SK-N-SH (cell line): ENCODE data around the gene EEF2. TPM values are rescaled to one million over a fixed set of nuclear protein-coding genes. Genes with fewer than 3 reads are reported as not detected.

Experiments used
- CTCF ChIA-PET: fragments of 300-600, 350-600 bp; formaldehyde crosslinking; extraction: SDS; loops from one replicate; lab custom pipeline; 2021; lab: Yijun Ruan, JAX
- POLR2A ChIA-PET: fragments of 350-600 bp; sonication (Branson Sonifier 250); formaldehyde crosslinking; extraction: SDS; loops from one replicate; lab custom pipeline; 2020; ENCODE audit warnings: antibody characterized with exemption, inconsistent platforms; lab: Yijun Ruan, JAX
- DNase-seq: peaks from one replicate; pipeline ENCODE4 v3.0.0; 2012
- H2AFZ ChIP-seq: fragments of 200-600 bp; sonication (generic); 2 replicates; pipeline ENCODE4 v1.8.1; 2016; ENCODE audit warnings: antibody characterized with exemption, mild to moderate bottlenecking, low read depth
- H3F3A ChIP-seq: fragments of 200-600 bp; sonication (generic); replicated peaks from 2 replicates; pipeline ENCODE3; 2016; ENCODE audit warnings: antibody characterized with exemption, mild to moderate bottlenecking; ENCODE audit not compliant: insufficient read depth
- H3K27ac ChIP-seq, 2 experiments: fragments of 200-500 bp in 1 of 2; fragments of 200-600 bp in 1 of 2; sonication (Bioruptor generic) in 1 of 2; sonication (generic), shearing (Covaris generic) in 1 of 2; 2 replicates each; pipeline versions ENCODE4 v1.5.1 to v1.6.1; 2014 to 2016; ENCODE audit warnings: low read depth in 2 of 2, inconsistent platforms in 1 of 2, low read length in 1 of 2, mild to moderate bottlenecking in 1 of 2, mixed read lengths in 1 of 2
- H3K27me3 ChIP-seq: fragments of 200-600 bp; sonication (generic), shearing (Covaris generic); 2 replicates; pipeline ENCODE4 v1.6.1; 2016; ENCODE audit warnings: mixed run types; ENCODE audit not compliant: insufficient read depth
- H3K36me3 ChIP-seq, 2 experiments: fragments of 200-500 bp in 1 of 2; fragments of 200-600 bp in 1 of 2; sonication (Bioruptor generic) in 1 of 2; sonication (generic) in 1 of 2; replicated peaks in 1 of 2; 2 replicates each; pipeline versions ENCODE3 to v1.5.1; 2014 to 2016; ENCODE audit warnings: low read length in 1 of 2, mild to moderate bottlenecking in 1 of 2; ENCODE audit not compliant: insufficient read depth in 2 of 2, control insufficient read depth in 1 of 2
- H3K4me1 ChIP-seq, 2 experiments: fragments of 200-500 bp in 1 of 2; fragments of 200-600 bp in 1 of 2; sonication (Bioruptor generic) in 1 of 2; sonication (generic), shearing (Covaris generic) in 1 of 2; 2 replicates each; pipeline versions ENCODE4 v1.5.1 to v1.6.1; 2014 to 2016; ENCODE audit warnings: low read depth in 1 of 2, low read length in 1 of 2, mixed run types in 1 of 2; ENCODE audit not compliant: insufficient read depth in 2 of 2, control insufficient read depth in 1 of 2
- H3K4me2 ChIP-seq: fragments of 200-600 bp; sonication (generic), shearing (Covaris generic); 2 replicates; pipeline ENCODE4 v1.6.1; 2017; ENCODE audit warnings: mixed run types
- H3K4me3 ChIP-seq, 2 experiments: fragments of 200-500 bp in 1 of 2; fragments of 200-600 bp in 1 of 2; sonication (Bioruptor generic) in 1 of 2; sonication (generic), shearing (Covaris generic) in 1 of 2; 2 replicates each; pipeline versions ENCODE4 v1.5.1 to v1.8.1; 2014 to 2016; ENCODE audit warnings: low read depth in 2 of 2, inconsistent platforms in 1 of 2, low read length in 1 of 2, mild to moderate bottlenecking in 1 of 2, mixed read lengths in 1 of 2, moderate library complexity in 1 of 2
- H3K79me2 ChIP-seq: fragments of 200-600 bp; sonication (generic); 2 replicates; pipeline ENCODE4 v1.8.1; 2017; ENCODE audit warnings: mild to moderate bottlenecking; ENCODE audit not compliant: insufficient read depth
- H3K9ac ChIP-seq: fragments of 200-600 bp; sonication (generic); 2 replicates; pipeline ENCODE4 v1.6.1; 2017; ENCODE audit warnings: mixed run types
- H3K9me2 ChIP-seq: fragments of 200-600 bp; sonication (generic); 2 replicates; pipeline ENCODE4 v1.6.1; 2017; ENCODE audit warnings: mixed run types
- H3K9me3 ChIP-seq: fragments of 200-600 bp; sonication (generic); 2 replicates; pipeline ENCODE4 v1.6.1; 2017; ENCODE audit warnings: mixed run types, mild to moderate bottlenecking, moderate library complexity
- H4K20me1 ChIP-seq: fragments of 200-600 bp; sonication (generic); 2 replicates; pipeline ENCODE4 v1.6.1; 2017; ENCODE audit warnings: mild to moderate bottlenecking, mixed run types; ENCODE audit not compliant: insufficient read depth
- GABPA ChIP-seq: IDR thresholded peaks from 2 replicates; pipeline ENCODE4 v1.4.0; 2012; ENCODE audit warnings: low read depth, mild to moderate bottlenecking
- GATA2 ChIP-seq: sonication (generic); formaldehyde crosslinking; IDR thresholded peaks from 2 replicates; pipeline ENCODE4 v1.5.0; 2020; ENCODE audit warnings: mild to moderate bottlenecking, missing genetic modification reagents
- MXI1 ChIP-seq: IDR thresholded peaks from 2 replicates; pipeline ENCODE4 v1.6.1; 2012; ENCODE audit warnings: mild to moderate bottlenecking, low read depth, low read length, improper control_type of control experiment
- NFIC ChIP-seq: IDR thresholded peaks from 2 replicates; pipeline ENCODE4 v1.4.0; 2012; ENCODE audit warnings: borderline replicate concordance
- NRF1 ChIP-seq: IDR thresholded peaks from 2 replicates; pipeline ENCODE4 v1.6.1; 2012; ENCODE audit warnings: low read depth, mild to moderate bottlenecking, low read length
- POLR2AphosphoS5 ChIP-seq: IDR thresholded peaks from 2 replicates; pipeline ENCODE4 v1.6.1; 2012; ENCODE audit warnings: low read depth, low read length
- RCOR1 ChIP-seq: fragments of 150-350 bp; IDR thresholded peaks from 2 replicates; pipeline ENCODE4 v1.6.1; 2017; ENCODE audit warnings: antibody characterized with exemption, low read length
- RXRA ChIP-seq: IDR thresholded peaks from 2 replicates; pipeline ENCODE4 v1.4.0; 2012; ENCODE audit warnings: low read depth, mild to moderate bottlenecking, borderline replicate concordance
- TCF12 ChIP-seq: IDR thresholded peaks from 2 replicates; pipeline ENCODE4 v1.4.0; 2012
- YY1 ChIP-seq: IDR thresholded peaks from 2 replicates; pipeline ENCODE4 v1.4.0; 2012; ENCODE audit warnings: low read depth, mild to moderate bottlenecking
- WGBS: methylation state at CpG from one replicate; pipeline ENCODE4 v1.1.6; 2017; ENCODE audit warnings: low lambda C conversion rate; 5-methylcytosine and 5-hydroxymethylcytosine counted together
- polyA plus RNA-seq, 3 experiments: library from polyadenylated mRNA; depleted of rRNA; stranded (reverse); fragments of >200 nt; gene quantifications; 2 replicates each; pipeline ENCODE4 v1.2.3, GENCODE V29; 2012
- TF ChIP-seq, protein P1 (sequence below): fragments of 200-600 bp; sonication (generic); IDR thresholded peaks from 2 replicates; pipeline ENCODE4 v1.6.1; 2017; ENCODE audit warnings: antibody characterized with exemption, mild to moderate bottlenecking, moderate library complexity
- TF ChIP-seq, protein P2 (sequence below): IDR thresholded peaks from 2 replicates; pipeline ENCODE4 v1.4.0; 2012; ENCODE audit warnings: low read depth

Gene EEF2
- polyA plus RNA-seq, 1 of the 3 experiments (the other 2 are of a cell fraction) = 1,553 TPM

DNA sequence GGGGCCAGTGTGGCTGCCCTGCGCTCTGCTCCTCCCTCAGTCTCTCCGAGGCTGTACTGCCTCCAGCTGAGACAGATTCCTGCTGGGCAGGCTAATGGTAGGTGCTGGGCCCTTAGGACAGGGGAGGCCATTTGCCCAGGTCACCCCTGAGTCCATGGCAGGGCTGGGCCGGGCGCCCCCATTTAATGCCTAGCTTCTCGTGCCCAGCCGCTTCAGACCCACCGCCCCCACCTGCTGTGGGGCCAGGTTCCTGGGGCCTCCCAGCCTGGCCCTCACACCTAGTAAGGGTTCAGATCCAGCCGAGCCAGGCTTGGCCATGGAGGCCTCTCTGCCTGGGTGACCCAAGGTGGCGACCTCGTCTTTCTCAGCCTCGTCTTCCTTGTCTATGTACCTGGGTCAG is 40.1 kb upstream of the EEF2 start:
- Histone ChIP-seq H3K36me3 (peaks cover 0 to 14% of the 10 kb centered on the region in 2 experiments), H3K9me3 (no peaks in the 10 kb centered on the region), H3K27me3 (no peaks in the 10 kb centered on the region), H3K4me1 (no peaks in the 10 kb centered on the region), H3K27ac (no peak overlapping the region), H3K9ac (no peak overlapping the region), H3K4me3 (no peak overlapping the region), H3K4me2 (no peak overlapping the region), H2AFZ (no peak overlapping the region), H3K79me2 (peaks cover 30% of the 10 kb centered on the region), H3F3A (no peaks in the 10 kb centered on the region), H4K20me1 (peaks cover 5% of the 10 kb centered on the region; the same call in 1 of the 2 replicates), H3K9me2 (no peaks in the 10 kb centered on the region)
- no peak for DNase-seq
- 60% methylated on average over 4 of the region's 11 CpGs for WGBS
- TF ChIP-seq YY1 (no peak), RXRA (no peak), GABPA (no peak), RCOR1 (no peak), NRF1 (no peak), POLR2AphosphoS5 (no peak), TCF12 (no peak), MXI1 (no peak), NFIC (no peak)
- TF ChIP-seq, protein P1, sequence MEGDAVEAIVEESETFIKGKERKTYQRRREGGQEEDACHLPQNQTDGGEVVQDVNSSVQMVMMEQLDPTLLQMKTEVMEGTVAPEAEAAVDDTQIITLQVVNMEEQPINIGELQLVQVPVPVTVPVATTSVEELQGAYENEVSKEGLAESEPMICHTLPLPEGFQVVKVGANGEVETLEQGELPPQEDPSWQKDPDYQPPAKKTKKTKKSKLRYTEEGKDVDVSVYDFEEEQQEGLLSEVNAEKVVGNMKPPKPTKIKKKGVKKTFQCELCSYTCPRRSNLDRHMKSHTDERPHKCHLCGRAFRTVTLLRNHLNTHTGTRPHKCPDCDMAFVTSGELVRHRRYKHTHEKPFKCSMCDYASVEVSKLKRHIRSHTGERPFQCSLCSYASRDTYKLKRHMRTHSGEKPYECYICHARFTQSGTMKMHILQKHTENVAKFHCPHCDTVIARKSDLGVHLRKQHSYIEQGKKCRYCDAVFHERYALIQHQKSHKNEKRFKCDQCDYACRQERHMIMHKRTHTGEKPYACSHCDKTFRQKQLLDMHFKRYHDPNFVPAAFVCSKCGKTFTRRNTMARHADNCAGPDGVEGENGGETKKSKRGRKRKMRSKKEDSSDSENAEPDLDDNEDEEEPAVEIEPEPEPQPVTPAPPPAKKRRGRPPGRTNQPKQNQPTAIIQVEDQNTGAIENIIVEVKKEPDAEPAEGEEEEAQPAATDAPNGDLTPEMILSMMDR = no peak
- TF ChIP-seq, protein P2, sequence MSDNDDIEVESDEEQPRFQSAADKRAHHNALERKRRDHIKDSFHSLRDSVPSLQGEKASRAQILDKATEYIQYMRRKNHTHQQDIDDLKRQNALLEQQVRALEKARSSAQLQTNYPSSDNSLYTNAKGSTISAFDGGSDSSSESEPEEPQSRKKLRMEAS = no peak
- ChIA-PET CTCF (no interaction called here), POLR2A (no interaction called here)

DNA sequence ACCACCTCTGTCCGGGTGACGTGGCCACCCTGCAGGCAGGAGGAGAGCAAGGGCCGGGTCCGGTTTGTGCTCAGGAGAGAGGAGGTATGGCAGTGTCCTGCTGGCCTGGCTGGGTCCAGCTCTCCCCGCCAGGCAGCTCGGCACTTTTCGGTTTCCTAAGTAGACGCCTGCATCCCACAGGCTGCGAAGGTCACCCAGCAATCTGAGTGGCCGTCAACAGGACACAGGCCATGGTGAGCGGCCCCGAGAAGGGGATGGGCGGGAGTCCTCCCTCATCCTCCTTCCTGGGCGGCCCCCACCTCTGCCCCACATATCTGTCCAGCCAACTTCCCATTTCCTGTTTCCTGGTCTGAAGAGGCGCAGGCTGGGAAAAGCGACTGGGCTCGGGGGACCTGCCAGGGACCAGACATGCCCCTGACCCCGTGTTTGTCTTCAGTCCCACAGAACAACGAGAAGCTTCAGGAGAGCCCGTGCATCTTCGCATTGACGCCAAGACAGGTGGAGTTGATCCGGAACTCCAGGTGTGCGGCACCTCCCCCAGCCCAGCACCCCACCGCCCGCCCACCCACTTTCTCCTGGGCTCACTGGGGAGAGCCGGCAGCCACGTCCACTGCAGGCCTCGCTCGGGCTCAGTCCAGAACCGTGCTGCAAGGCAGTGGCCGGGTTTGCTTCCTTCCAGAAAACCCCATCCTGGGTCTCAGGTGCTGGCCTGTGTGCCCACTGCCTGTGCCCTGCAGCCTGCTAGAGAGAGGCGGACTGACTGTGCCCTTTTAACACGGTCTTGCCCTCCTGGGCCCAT is 38.5 kb upstream of the EEF2 start:
- DNase-seq = no peak
- Histone ChIP-seq H3K4me2 (no peak overlapping the region), H3K9me3 (no peaks in the 10 kb centered on the region)
- TF ChIP-seq, protein P1 = no peak
- TF ChIP-seq NFIC = no peak
- TF ChIP-seq POLR2AphosphoS5 = no peak
- TF ChIP-seq GATA2 = no peak
- TF ChIP-seq NRF1 = no peak
- TF ChIP-seq RXRA = no peak
- no peak for TF ChIP-seq RCOR1
- TF ChIP-seq, protein P2 = no peak
- no peak for TF ChIP-seq TCF12
- TF ChIP-seq, all 33 proteins: peak for 0
- WGBS = 90% methylated on average over 13 of the region's 34 CpGs
- Histone ChIP-seq H3K4me3 (no peak overlapping the region), H3K27ac (no peak overlapping the region), H3F3A (no peaks in the 10 kb centered on the region), H3K4me1 (no peaks in the 10 kb centered on the region), H2AFZ (no peak overlapping the region), H3K79me2 (peaks cover 41% of the 10 kb centered on the region), H3K27me3 (no peaks in the 10 kb centered on the region), H4K20me1 (peaks cover 11% of the 10 kb centered on the region; the same call in 1 of the 2 replicates), H3K36me3 (peaks cover 0 to 10% of the 10 kb centered on the region in 2 experiments), H3K9me2 (no peaks in the 10 kb centered on the region), H3K9ac (no peak overlapping the region)
- CTCF ChIA-PET = no interaction called here
- POLR2A ChIA-PET = no interaction called here
